Right cardiac atrium (tissue), 5 donors: Measurements from ENCODE around the gene TIAM2. TPM values are rescaled to one million over a fixed set of nuclear protein-coding genes. Genes with fewer than 3 reads are reported as not detected.

Experiments
- ATAC-seq, 2 donors: fragments of 200-7000 bp; cut with Tn5 transposase; one replicate each; pipeline versions ENCODE4 v1.8.0 to v1.9.1; 2020; ENCODE audit warnings: moderate library complexity in 2 of 2, mild to moderate bottlenecking in 1 of 2
- DNase-seq, 3 donors: peaks; one replicate each; pipeline ENCODE4 v3.0.0-alpha.2; 2020
- H3K27ac ChIP-seq: one replicate; pipeline ENCODE4 v1.5.1; 2013; ENCODE audit warnings: mild to moderate bottlenecking, low read length, control low read depth, moderate library complexity
- H3K27me3 ChIP-seq: one replicate; pipeline ENCODE4 v1.6.1; 2013; ENCODE audit not compliant: control insufficient read depth, insufficient read depth
- H3K4me1 ChIP-seq: one replicate; pipeline ENCODE4 v1.6.1; 2013; ENCODE audit warnings: low read length; ENCODE audit not compliant: control insufficient read depth, insufficient read depth
- H3K4me3 ChIP-seq: one replicate; pipeline ENCODE4 v1.5.1; 2013; ENCODE audit warnings: low read length, control low read depth
- H3K9me3 ChIP-seq: one replicate; pipeline ENCODE4 v1.6.1; 2013; ENCODE audit warnings: low read length; ENCODE audit not compliant: control insufficient read depth
- WGBS: extraction: QIAGEN DNeasy Blood & Tissue Kit; methylation state at CpG from one replicate; pipeline ENCODE4 v1.1.7; 2013; 5-methylcytosine and 5-hydroxymethylcytosine counted together
- intact Hi-C, 4 donors: fragments of 100-400 bp; cut with DNase I; formaldehyde crosslinking; loops; one replicate each; pipeline versions ENCODE4 v1.11.0 to v1.14.0; 2022 to 2023
- long read RNA-seq, 4 donors: library from polyadenylated mRNA; unstranded; transcript quantifications; one replicate each; pipeline ENCODE4 v2.0.0, GENCODE V29; 2020 to 2021
- polyA plus RNA-seq: library from polyadenylated mRNA; stranded (reverse); fragments of 200-250 nt; gene quantifications from one replicate; pipeline ENCODE4 v1.2.3, GENCODE V29; 2013
- total RNA-seq, 4 donors: library from RNA; stranded (reverse); fragmentation: NEBNext Ultra II Directional; extraction: Animal tissue kit (Norgen Biotek cat#: 25700); gene quantifications; one replicate each; pipeline ENCODE4 v1.2.1, GENCODE V29; 2021
- donor health status: healthy with polysubstance abuse.
- donor health status: DM: no; HTN: yes; CAD: no.
- donor health status: DM: no; HTN: no; CAD: no.
- donor health status: DM: no; HTN: yes; CAD: no; lungs with severe emphysema.
- donor health status: DM: yes; HTN: yes; CAD: no.

TIAM2 gene
- total RNA-seq (10 to 100 TPM in 3 of 4 donors, 1 to 10 TPM in 1; 9.2 to 13.9 (median 12.6) TPM), polyA plus RNA-seq (6.6 TPM)
- long read RNA-seq, donor 1, partial matches to known transcripts = 1 of 14 reads
- long read RNA-seq, donor 1, other reads (novel, unspliced or antisense) = 12 of 14 reads
- long read RNA-seq, donor 2, partial matches to known transcripts = 1 of 4 reads
- long read RNA-seq, donor 2, other reads (novel, unspliced or antisense) = 2 of 4 reads
- long read RNA-seq, donor 3, partial matches to known transcripts = 2 of 13 reads
- long read RNA-seq, donor 3, other reads (novel, unspliced or antisense) = 11 of 13 reads
- long read RNA-seq, donor 4, partial matches to known transcripts = 0 of 6 reads
- long read RNA-seq, donor 4, other reads (novel, unspliced or antisense) = 6 of 6 reads

DNA sequence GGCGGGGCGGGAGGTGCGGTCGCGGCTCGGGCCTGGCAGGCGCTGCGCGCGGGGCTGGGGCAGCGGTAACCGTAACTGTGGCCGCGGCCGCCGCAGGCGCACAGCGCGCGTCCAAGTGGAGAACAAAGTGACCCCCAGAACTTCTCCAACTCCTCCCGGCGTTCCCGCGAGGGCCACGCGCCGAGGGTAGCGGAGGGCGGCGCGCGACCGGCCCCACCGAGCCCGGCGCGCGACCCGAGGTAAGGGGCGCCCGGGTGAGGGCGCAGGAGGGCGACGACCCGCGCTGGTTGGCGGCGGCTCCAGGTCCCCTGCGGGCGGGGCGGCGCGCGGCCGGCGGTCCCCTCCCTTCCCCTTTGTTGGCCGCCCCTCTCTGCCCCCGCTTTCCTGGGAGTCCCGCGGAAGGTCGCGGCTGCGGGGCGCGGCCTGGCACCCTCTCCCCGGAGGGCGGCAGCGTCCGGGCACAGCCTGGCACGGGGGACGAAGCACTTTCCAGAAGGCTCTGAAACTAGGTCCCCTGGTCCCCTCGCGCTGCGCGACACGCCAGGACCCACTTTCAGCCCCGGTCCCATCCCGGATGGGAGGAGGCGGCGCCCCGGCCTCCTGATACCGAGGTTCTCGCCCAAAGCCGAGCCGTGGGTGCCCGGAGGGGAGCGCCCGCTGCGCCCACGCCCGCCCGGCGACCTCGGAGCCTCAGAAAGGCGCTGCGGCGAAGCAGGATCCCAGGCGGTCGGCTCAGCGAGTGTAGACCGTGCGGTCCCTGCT is at the start of gene TIAM2:
TSS of gene TIAM2 (plus strand) at position 62 of the 762 bp plus-strand sequence. CDS start 133,909 bp downstream, outside the sequence.
- DNase-seq (peak; percentile 46 to 68 (median 62)), ATAC-seq (peak; percentile 71 to 78)
- Histone ChIP-seq H3K27me3 (no peaks in the 10 kb centered on the region), H3K4me1 (no peaks in the 10 kb centered on the region), H3K9me3 (no peaks in the 10 kb centered on the region), H3K4me3 (peak within 1 kb of the TSS; percentile 32), H3K27ac (no peak within 1 kb of the TSS)
- intact Hi-C loops = no loop called here
- under 1% methylated on average over 101 of the region's 102 CpGs for WGBS

- Histone ChIP-seq H3K4me3 (no peak overlapping the region), H3K27me3 (no peaks in the 10 kb centered on the region), H3K4me1 (no peaks in the 10 kb centered on the region), H3K27ac (no peak overlapping the region), H3K9me3 (no peaks in the 10 kb centered on the region)
- ATAC-seq (peak; percentile 22 to 23), DNase-seq (no peak)
- 99% methylated on average over 7 of the region's 7 CpGs for WGBS
- intact Hi-C loops = no loop called here
These were observed 44.2 kb upstream of the TIAM2 start for GRCh38 chr6:154950979-154951344.

- Histone ChIP-seq H3K27me3 (no peaks in the 10 kb centered on the region), H3K4me1 (no peaks in the 10 kb centered on the region), H3K4me3 (no peak overlapping the region), H3K27ac (no peak overlapping the region), H3K9me3 (no peaks in the 10 kb centered on the region)
- 73% methylated on average over 10 of the region's 10 CpGs for WGBS
- intact Hi-C loops = no loop called here
- DNase-seq (no peak), ATAC-seq (no peak)
These were observed 43.5 kb upstream of the TIAM2 start for GRCh38 chr6:154951345-154952200.

GRCh38 chr6:154953644-154954043 is 41.5 kb upstream of the TIAM2 start:
- ATAC-seq = no peak

GRCh38 chr6:154954347-154954746 is 40.8 kb upstream of the TIAM2 start:
- DNase-seq = no peak
- intact Hi-C loops = no loop called here
- WGBS = 79% methylated on average over 4 of the region's 4 CpGs

More at GRCh38 chr6:154953644-154954043, 41.5 kb upstream of the TIAM2 start:
- Histone ChIP-seq H3K9me3 (no peaks in the 10 kb centered on the region), H3K4me1 (no peaks in the 10 kb centered on the region), H3K27me3 (no peaks in the 10 kb centered on the region), H3K4me3 (no peak overlapping the region), H3K27ac (no peak overlapping the region)
- no peak for DNase-seq
- intact Hi-C loops = no loop called here
- WGBS = 94% methylated on average over 11 of the region's 11 CpGs

DNA sequence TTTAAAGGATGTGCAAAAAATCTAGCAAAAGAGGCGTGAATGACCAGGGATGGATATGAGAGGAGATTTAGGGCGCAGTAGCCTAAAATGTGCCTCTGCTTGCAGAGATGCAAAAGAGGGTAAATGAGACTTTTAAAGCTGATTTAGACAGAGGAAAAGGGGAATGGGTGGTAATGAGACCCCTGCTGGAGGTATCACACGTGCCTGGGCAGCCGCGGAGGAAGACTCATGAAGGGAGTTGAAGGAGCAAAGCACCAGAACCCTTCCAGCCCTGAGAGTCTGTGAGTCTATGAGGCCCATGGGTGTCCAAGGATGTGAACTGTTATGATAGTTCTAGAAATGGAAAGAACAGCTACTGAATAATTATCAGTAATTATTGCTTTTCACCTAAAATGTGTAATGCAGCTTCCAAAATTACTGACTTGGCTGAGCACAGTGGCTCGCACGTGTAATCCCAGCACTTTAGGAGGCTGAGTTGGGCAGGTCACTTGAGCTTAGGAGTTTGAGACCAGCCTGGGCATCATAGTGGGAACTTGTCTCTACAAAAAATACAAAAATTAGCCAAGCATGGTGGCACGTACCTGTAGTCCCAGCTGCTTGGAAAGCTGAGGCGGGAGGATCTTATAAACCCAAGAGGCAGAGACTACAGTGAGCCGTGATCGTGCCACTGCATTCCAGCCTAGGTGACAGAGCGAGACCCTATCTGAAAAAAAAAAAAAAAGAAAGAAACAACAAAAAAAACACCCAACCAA is 38.2 kb upstream of the TIAM2 start:
- 92% methylated on average over 12 of the region's 12 CpGs for WGBS
- no peak for DNase-seq
- Histone ChIP-seq H3K4me3 (no peak overlapping the region), H3K27me3 (no peaks in the 10 kb centered on the region), H3K4me1 (peaks cover 1% of the 10 kb centered on the region), H3K27ac (no peak overlapping the region), H3K9me3 (no peaks in the 10 kb centered on the region)
- intact Hi-C loops = no loop called here
- ATAC-seq = no peak

More at GRCh38 chr6:154954347-154954746, 40.8 kb upstream of the TIAM2 start:
- H3K4me3 ChIP-seq = no peak overlapping the region
- no peak for ATAC-seq
- H3K9me3 ChIP-seq = no peaks in the 10 kb centered on the region
- H3K27ac ChIP-seq = no peak overlapping the region
- no peaks in the 10 kb centered on the region for H3K4me1 ChIP-seq
- H3K27me3 ChIP-seq = no peaks in the 10 kb centered on the region

DNA sequence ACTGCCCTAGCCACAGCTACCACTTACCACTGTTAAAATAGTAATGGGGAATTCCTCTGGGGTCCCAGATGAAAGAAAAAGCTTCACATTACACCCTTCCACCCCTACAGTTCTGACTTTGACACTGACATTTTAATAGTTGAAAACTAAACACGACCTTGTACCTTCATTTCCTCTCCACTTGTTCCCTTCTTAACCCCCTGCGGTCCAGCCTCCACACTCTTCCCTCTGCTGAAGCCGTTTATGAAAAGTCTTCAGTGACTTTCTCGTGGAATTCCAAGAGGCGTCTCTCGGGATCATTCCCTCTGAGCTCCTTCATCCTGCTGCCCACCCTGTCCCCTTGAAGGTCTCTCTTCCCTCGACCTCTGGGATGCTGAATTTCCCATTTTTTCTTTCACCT is 36.6 kb upstream of the TIAM2 start:
- WGBS = 78% methylated on average over 7 of the region's 7 CpGs
- ATAC-seq (no peak), DNase-seq (no peak)
- Histone ChIP-seq H3K27ac (no peak overlapping the region), H3K4me3 (no peak overlapping the region), H3K9me3 (no peaks in the 10 kb centered on the region), H3K4me1 (peaks cover 1% of the 10 kb centered on the region), H3K27me3 (no peaks in the 10 kb centered on the region)
- intact Hi-C loops = no loop called here

DNA sequence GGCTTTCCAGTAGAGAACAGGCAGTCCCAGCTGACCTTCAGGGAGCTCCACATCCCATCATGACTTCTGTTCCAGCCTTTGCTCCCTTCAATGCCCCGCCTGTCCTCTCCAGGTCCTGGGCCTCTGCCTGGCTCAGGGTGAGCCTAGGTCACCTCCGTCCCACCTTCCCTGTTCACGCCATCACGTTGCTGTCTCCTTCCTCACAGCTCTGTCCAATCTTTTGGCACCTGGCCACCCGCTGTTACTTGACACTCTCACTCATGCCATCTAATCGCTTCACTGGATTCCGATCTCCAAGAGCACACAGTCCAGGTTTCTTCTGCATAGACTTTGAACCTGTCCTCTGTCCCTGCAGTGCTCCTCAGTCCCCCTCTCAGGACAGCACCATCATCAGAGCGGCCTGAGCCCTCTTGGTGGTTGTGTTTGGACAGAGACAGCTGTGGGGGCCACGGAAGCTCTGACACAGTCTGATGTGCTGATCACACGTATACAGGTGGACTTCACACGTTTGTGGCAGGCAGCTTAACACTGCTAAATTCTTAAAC is 34.7 kb upstream of the TIAM2 start:
- DNase-seq = peak; percentile 28 to 68 (median 65)
- WGBS = 69% methylated on average over 11 of the region's 11 CpGs

DNA sequence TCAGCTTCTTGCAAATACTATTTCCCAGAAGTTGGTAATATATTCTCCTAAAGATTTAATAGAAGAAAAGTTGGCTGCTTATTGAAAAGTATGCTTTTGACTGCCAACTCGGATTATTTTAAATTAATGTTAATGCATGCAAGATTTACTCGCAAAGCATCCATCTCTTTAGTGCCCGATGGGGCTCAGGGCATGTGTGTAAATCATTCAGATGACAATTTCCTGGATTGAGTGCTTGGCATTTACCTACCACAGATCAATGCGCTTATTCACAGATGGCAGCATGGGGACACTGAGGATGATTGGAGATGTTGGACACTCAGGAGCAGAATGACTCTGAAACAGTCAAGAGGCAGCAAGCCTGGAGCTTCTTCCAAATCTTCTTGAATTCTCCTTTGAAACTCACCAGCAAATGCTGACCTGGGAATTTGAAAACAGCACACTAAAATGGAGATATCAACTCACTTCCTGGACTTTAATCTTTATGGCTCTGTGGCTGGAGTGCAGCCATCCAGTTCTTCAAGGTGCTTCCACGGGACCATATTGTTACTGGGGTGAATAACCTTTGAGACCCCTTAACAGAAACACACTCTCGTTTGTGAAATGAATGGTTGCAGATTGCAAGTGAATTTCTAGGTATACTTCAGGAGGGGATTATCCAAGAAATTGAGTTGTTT is 34.1 kb upstream of the TIAM2 start:
- no peak overlapping the region for H3K27ac ChIP-seq
- DNase-seq (no peak), ATAC-seq (no peak)
- peaks cover 1% of the 10 kb centered on the region for H3K4me1 ChIP-seq
- H3K9me3 ChIP-seq = no peaks in the 10 kb centered on the region
- H3K27me3 ChIP-seq = no peaks in the 10 kb centered on the region
- H3K4me3 ChIP-seq = no peak overlapping the region
- 88% methylated on average over 6 of the region's 6 CpGs for WGBS
- intact Hi-C loops = no loop called here

More for the DNA sequence above, 34.7 kb upstream of the TIAM2 start:
- intact Hi-C loops = no loop called here
- ATAC-seq = peak; percentile 66 to 71
- H3K4me1 ChIP-seq = peaks cover 1% of the 10 kb centered on the region
- H3K4me3 ChIP-seq = no peak overlapping the region
- no peak overlapping the region for H3K27ac ChIP-seq
- H3K27me3 ChIP-seq = no peaks in the 10 kb centered on the region
- no peaks in the 10 kb centered on the region for H3K9me3 ChIP-seq

DNA sequence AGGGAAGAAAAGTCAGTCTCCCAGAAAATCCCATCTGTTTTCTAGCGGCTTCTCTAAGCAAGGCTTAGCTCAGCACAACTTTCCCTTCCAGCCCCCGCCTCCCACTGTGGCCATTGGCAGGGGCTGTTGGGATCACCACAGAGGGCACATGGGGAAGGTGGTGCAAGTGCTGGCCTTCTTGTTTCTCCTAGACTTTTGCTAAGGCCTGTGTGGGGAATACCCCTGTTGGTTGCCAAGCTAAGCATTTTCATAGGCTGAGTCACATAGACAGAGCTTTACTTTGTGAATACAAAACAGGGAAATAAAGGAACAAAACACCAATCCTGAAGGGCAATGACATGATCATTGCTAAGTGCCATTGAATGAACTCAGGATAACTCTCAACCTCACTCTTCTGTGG is 32.4 kb upstream of the TIAM2 start:
- 95% methylated on average over 2 of the region's 2 CpGs for WGBS
- intact Hi-C loops = no loop called here
- Histone ChIP-seq H3K4me3 (no peak overlapping the region), H3K27me3 (no peaks in the 10 kb centered on the region), H3K4me1 (peaks cover 1% of the 10 kb centered on the region), H3K27ac (no peak overlapping the region), H3K9me3 (no peaks in the 10 kb centered on the region)
- ATAC-seq (no peak), DNase-seq (no peak)
